OCI-LY1 (cell line): ENCODE results near the gene TEX53.
A peak's percentile ranks its signal among the peaks of the same experiment; 100 is the strongest.

Experiments used
- H2AFZ ChIP-seq: fragments of 200-600 bp; sonication (generic), shearing (Covaris generic); 2 replicates; pipeline ENCODE4 v1.6.0; 2014; ENCODE audit warnings: antibody characterized with exemption, mild to moderate bottlenecking, low read length
- H3F3A ChIP-seq: fragments of 200-600 bp; sonication (generic), shearing (Covaris generic); 2 replicates; pipeline ENCODE4 v1.6.0; 2014; ENCODE audit warnings: mild to moderate bottlenecking, antibody characterized with exemption, low read length, moderate library complexity; ENCODE audit not compliant: insufficient read depth
- H3K27ac ChIP-seq: fragments of 200-600 bp; sonication (generic); 2 replicates; pipeline ENCODE4 v1.5.1; 2014; ENCODE audit warnings: low read length, mixed run types, mild to moderate bottlenecking, low read depth; ENCODE audit not compliant: poor library complexity, severe bottlenecking
- H3K27me3 ChIP-seq: fragments of 200-600 bp; sonication (generic); 2 replicates; pipeline ENCODE4 v1.6.0; 2014; ENCODE audit warnings: antibody characterized with exemption, mild to moderate bottlenecking, low read length, moderate library complexity; ENCODE audit not compliant: insufficient read depth
- H3K36me3 ChIP-seq: fragments of 200-600 bp; sonication (generic); 2 replicates; pipeline ENCODE4 v1.6.1; 2014; ENCODE audit warnings: mild to moderate bottlenecking, antibody characterized with exemption, low read length, moderate library complexity, mixed read lengths; ENCODE audit not compliant: insufficient read depth
- H3K4me1 ChIP-seq: fragments of 200-600 bp; sonication (generic); 2 replicates; pipeline ENCODE4 v1.5.1; 2014; ENCODE audit warnings: mild to moderate bottlenecking, low read length, moderate library complexity; ENCODE audit not compliant: insufficient read depth, severe bottlenecking
- H3K4me2 ChIP-seq: fragments of 200-600 bp; sonication (generic), shearing (Covaris generic); 2 replicates; pipeline ENCODE4 v1.6.1; 2014; ENCODE audit warnings: low read length
- H3K4me3 ChIP-seq: fragments of 200-600 bp; sonication (generic); 2 replicates; pipeline ENCODE4 v1.5.1; 2014; ENCODE audit warnings: low read length, low read depth, mild to moderate bottlenecking, mixed read lengths; ENCODE audit not compliant: poor library complexity, severe bottlenecking
- H3K79me2 ChIP-seq: fragments of 200-600 bp; shearing (Covaris generic); 2 replicates; pipeline ENCODE4 v1.6.1; 2016; ENCODE audit warnings: mixed run types, low read length, mixed read lengths; ENCODE audit not compliant: insufficient read depth
- H3K9ac ChIP-seq: fragments of 200-600 bp; sonication (generic), shearing (Covaris generic); 2 replicates; pipeline ENCODE4 v1.6.1; 2014; ENCODE audit warnings: mild to moderate bottlenecking, low read length, mixed read lengths
- H3K9me2 ChIP-seq: fragments of 200-600 bp; sonication (generic), shearing (Covaris generic); 2 replicates; pipeline ENCODE4 v1.6.1; 2014; ENCODE audit warnings: low read depth, mild to moderate bottlenecking, low read length, mixed read lengths
- H3K9me3 ChIP-seq: fragments of 200-600 bp; shearing (Covaris generic); 2 replicates; pipeline ENCODE4 v1.6.1; 2014; ENCODE audit warnings: low read length, mixed read lengths
- H4K20me1 ChIP-seq: fragments of 200-600 bp; sonication (generic), shearing (Covaris generic); 2 replicates; pipeline ENCODE4 v1.6.0; 2016; ENCODE audit warnings: mild to moderate bottlenecking, low read length; ENCODE audit not compliant: insufficient read depth
- CTCF ChIP-seq: fragments of 200-600 bp; sonication (generic), shearing (Covaris generic); IDR thresholded peaks from 2 replicates; pipeline ENCODE4 v1.5.1; 2017; ENCODE audit warnings: mild to moderate bottlenecking, antibody characterized with exemption, low read length, moderate library complexity, mixed read lengths
- EZH2 ChIP-seq: fragments of 200-600 bp; sonication (generic), shearing (Covaris generic); IDR thresholded peaks from 2 replicates; pipeline ENCODE4 v1.8.0; 2017; ENCODE audit warnings: borderline replicate concordance, mixed run types, mild to moderate bottlenecking, antibody characterized with exemption, low read length, moderate library complexity, mixed read lengths

Gene TEX53

DNA sequence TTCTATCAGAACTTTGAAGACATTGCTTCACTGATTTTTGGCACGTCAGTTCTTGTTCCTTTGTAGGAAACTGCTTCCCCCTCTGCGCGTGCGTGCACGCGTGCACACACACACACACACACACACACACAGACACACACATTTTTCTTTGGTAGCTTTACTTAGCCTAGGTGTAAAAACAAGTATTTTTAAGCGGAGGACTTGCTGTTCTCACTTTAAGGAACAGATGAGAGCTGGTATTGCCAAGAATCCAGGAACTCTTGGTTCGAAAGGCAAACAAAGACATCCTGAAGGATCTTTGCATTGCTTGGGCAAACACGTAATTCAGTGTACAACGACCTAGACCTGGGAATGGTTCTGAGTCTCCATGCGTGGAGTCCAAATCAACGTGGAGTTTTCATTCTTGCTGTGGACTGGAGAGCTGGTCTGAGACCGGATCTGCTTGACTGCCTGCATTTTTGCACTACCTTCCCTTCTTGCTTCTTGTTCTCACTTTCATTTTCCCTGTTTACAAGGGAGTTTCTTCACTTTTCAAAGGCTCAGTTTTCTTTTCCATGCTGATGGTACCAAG is 38.3 kb downstream of the TEX53 start:
- peak overlapping the region; percentile 99 for H3K27ac ChIP-seq
- peaks cover 36% of the 10 kb centered on the region for H3K79me2 ChIP-seq
- H3F3A ChIP-seq = 0 out of 2 replicates have a peak, but pooled peaks cover 3% of the 10 kb centered on the region
- peak overlapping the region; percentile 60; the same call in 1 of the 2 replicates for H3K9ac ChIP-seq
- H3K4me3 ChIP-seq = peak overlapping the region; percentile 49
- no peak overlapping the region for H2AFZ ChIP-seq
- H3K4me2 ChIP-seq = peak overlapping the region; percentile 71
- no peaks in the 10 kb centered on the region for H3K27me3 ChIP-seq
- H3K4me1 ChIP-seq = peaks cover 51% of the 10 kb centered on the region
- peaks cover 64% of the 10 kb centered on the region for H3K36me3 ChIP-seq
- no peaks in the 10 kb centered on the region for H4K20me1 ChIP-seq
- H3K9me3 ChIP-seq = no peaks in the 10 kb centered on the region
- no peaks in the 10 kb centered on the region for H3K9me2 ChIP-seq
- TF ChIP-seq EZH2 = no peak
- no peak for TF ChIP-seq CTCF

- no peaks in the 10 kb centered on the region for H4K20me1 ChIP-seq
- H3K4me2 ChIP-seq = peak overlapping the region; percentile 62
- H3K4me1 ChIP-seq = peaks cover 72% of the 10 kb centered on the region
- TF ChIP-seq EZH2 = no peak
- no peak for TF ChIP-seq CTCF
- peak overlapping the region; percentile 64; the same call in 1 of the 2 replicates for H3K9ac ChIP-seq
- H3F3A ChIP-seq = peaks cover 3% of the 10 kb centered on the region; the same call in 1 of the 2 replicates
- peak overlapping the region; percentile 99 for H3K27ac ChIP-seq
- peaks cover 60% of the 10 kb centered on the region for H3K79me2 ChIP-seq
- no peak overlapping the region for H2AFZ ChIP-seq
- no peaks in the 10 kb centered on the region for H3K9me2 ChIP-seq
- peaks cover 47% of the 10 kb centered on the region for H3K36me3 ChIP-seq
- no peaks in the 10 kb centered on the region for H3K27me3 ChIP-seq
- H3K9me3 ChIP-seq = no peaks in the 10 kb centered on the region
- H3K4me3 ChIP-seq = peak overlapping the region; percentile 25
Observed at GRCh38 chr9:114616684-114617520, 40.7 kb downstream of the TEX53 start.

GRCh38 chr9:114614373-114614772 is 43.2 kb downstream of the TEX53 start:
- Histone ChIP-seq H3K4me3 (peak overlapping the region; percentile 99), H3K9me2 (no peaks in the 10 kb centered on the region), H3K36me3 (peaks cover 26% of the 10 kb centered on the region), H3K4me1 (peaks cover 84% of the 10 kb centered on the region), H2AFZ (no peak overlapping the region), H3K9me3 (no peaks in the 10 kb centered on the region), H3K9ac (peak overlapping the region; percentile 99; the same call in 1 of the 2 replicates), H3F3A (peaks cover 3% of the 10 kb centered on the region; the same call in 1 of the 2 replicates), H3K79me2 (peaks cover 57% of the 10 kb centered on the region), H3K4me2 (peak overlapping the region; percentile 89), H3K27ac (peak overlapping the region; percentile 96), H4K20me1 (no peaks in the 10 kb centered on the region), H3K27me3 (no peaks in the 10 kb centered on the region)
- TF ChIP-seq EZH2 = no peak
- TF ChIP-seq CTCF = no peak
